Trophoblast cell (in vitro differentiated cells and primary cell): Measurements from ENCODE around the gene SMIM44.

Experiments used
- DNase-seq, 2 donors: peaks; one replicate each; pipeline ENCODE4 v3.0.0-alpha.2; 2016
- H2AFZ ChIP-seq: 2 replicates; pipeline ENCODE4 v1.6.1; 2013; ENCODE audit warnings: low read length, moderate library complexity, mild to moderate bottlenecking; ENCODE audit not compliant: insufficient read depth, poor library complexity
- H2AK5ac ChIP-seq: 2 replicates; pipeline ENCODE4 v1.6.1; 2013; ENCODE audit warnings: mild to moderate bottlenecking, low read length
- H2BK120ac ChIP-seq: 2 replicates; pipeline ENCODE4 v1.6.1; 2013; ENCODE audit warnings: low read length, mild to moderate bottlenecking, moderate library complexity; ENCODE audit not compliant: insufficient read depth, poor library complexity
- H2BK12ac ChIP-seq: 2 replicates; pipeline ENCODE4 v1.6.1; 2013; ENCODE audit warnings: mild to moderate bottlenecking, low read length, moderate library complexity
- H2BK5ac ChIP-seq: 2 replicates; pipeline ENCODE4 v1.6.1; 2013; ENCODE audit warnings: low read length, low read depth, moderate library complexity, mild to moderate bottlenecking; ENCODE audit not compliant: poor library complexity
- H3K14ac ChIP-seq: 2 replicates; pipeline ENCODE4 v1.6.1; 2013; ENCODE audit warnings: mild to moderate bottlenecking, low read length
- H3K18ac ChIP-seq: 2 replicates; pipeline ENCODE4 v1.6.1; 2013; ENCODE audit warnings: mild to moderate bottlenecking, low read length
- H3K23ac ChIP-seq: 2 replicates; pipeline ENCODE4 v1.6.1; 2013; ENCODE audit warnings: low read length
- H3K27ac ChIP-seq: 2 replicates; pipeline ENCODE4 v1.5.1; 2013; ENCODE audit warnings: low read depth, mild to moderate bottlenecking, inconsistent platforms, low read length, moderate library complexity
- H3K27me3 ChIP-seq: 2 replicates; pipeline ENCODE4 v1.6.1; 2013; ENCODE audit warnings: inconsistent platforms, mild to moderate bottlenecking, low read length, moderate library complexity; ENCODE audit not compliant: insufficient read depth
- H3K36me3 ChIP-seq, 2 experiments: 1 replicate in 1 of 2; 2 replicates in 1 of 2; pipeline ENCODE4 v1.6.1; 2013; ENCODE audit warnings: low read length in 2 of 2, mild to moderate bottlenecking in 2 of 2, moderate library complexity in 1 of 2; ENCODE audit not compliant: insufficient read depth in 2 of 2, control insufficient read depth in 1 of 2
- H3K4ac ChIP-seq: 2 replicates; pipeline ENCODE4 v1.6.1; 2013; ENCODE audit warnings: low read depth, mild to moderate bottlenecking, low read length, moderate library complexity
- H3K4me1 ChIP-seq, 2 experiments: 1 replicate in 1 of 2; 2 replicates in 1 of 2; pipeline ENCODE4 v1.6.1; 2013; ENCODE audit warnings: low read length in 2 of 2, mild to moderate bottlenecking in 2 of 2, moderate library complexity in 1 of 2; ENCODE audit not compliant: insufficient read depth in 2 of 2, control insufficient read depth in 1 of 2
- H3K4me2 ChIP-seq: 2 replicates; pipeline ENCODE4 v1.6.1; 2013; ENCODE audit warnings: inconsistent platforms, mild to moderate bottlenecking, low read length, moderate library complexity
- H3K4me3 ChIP-seq: 2 replicates; pipeline ENCODE4 v1.5.1; 2013; ENCODE audit warnings: mild to moderate bottlenecking, low read depth, low read length, inconsistent platforms
- H3K79me1 ChIP-seq: one replicate; pipeline ENCODE4 v1.6.1; 2013; ENCODE audit warnings: low read length
- H3K79me2 ChIP-seq: 2 replicates; pipeline ENCODE4 v1.6.1; 2013; ENCODE audit warnings: low read length, mild to moderate bottlenecking; ENCODE audit not compliant: control insufficient read depth, insufficient read depth, poor library complexity
- H3K9ac ChIP-seq: 2 replicates; pipeline ENCODE4 v1.6.1; 2013; ENCODE audit warnings: mild to moderate bottlenecking, low read length
- H3K9me3 ChIP-seq: 2 replicates; pipeline ENCODE4 v1.6.1; 2013; ENCODE audit warnings: low read depth, mild to moderate bottlenecking, control low read depth, inconsistent platforms, low read length; ENCODE audit not compliant: insufficient read depth
- H4K12ac ChIP-seq: 2 replicates; pipeline ENCODE4 v1.6.1; 2013; ENCODE audit warnings: low read depth, mild to moderate bottlenecking, low read length, moderate library complexity
- H4K8ac ChIP-seq: 2 replicates; pipeline ENCODE4 v1.6.1; 2013; ENCODE audit warnings: low read depth, mild to moderate bottlenecking, low read length, moderate library complexity
- H4K91ac ChIP-seq: one replicate; pipeline ENCODE4 v1.6.1; 2013; ENCODE audit warnings: low read depth, mild to moderate bottlenecking, low read length, moderate library complexity
- WGBS: extraction: QIAGEN DNeasy Blood & Tissue Kit; methylation state at CpG from one replicate; pipeline ENCODE4 v1.1.7; 2013; ENCODE audit warnings: missing lambda C conversion rate; ENCODE audit not compliant: insufficient read length, insufficient coverage; ENCODE audit errors: extremely low coverage; 5-methylcytosine and 5-hydroxymethylcytosine counted together

The SMIM44 gene

GRCh38 chr19:3512562-3513228 lies 29.5 kb upstream of the SMIM44 start:
- H3K4me1 ChIP-seq, result peaks cover 18 to 30% of the 10 kb centered on the region in 2 experiments
- no CpG with 5 or more reads among the region's 17 CpGs for WGBS
- no peaks in the 10 kb centered on the region for H3K27me3 ChIP-seq
- peaks cover 10% of the 10 kb centered on the region for H3K79me1 ChIP-seq
- no peak overlapping the region for H4K8ac ChIP-seq
- H2AFZ ChIP-seq, result no peak overlapping the region
- H3K27ac ChIP-seq, result no peak overlapping the region
- no peak overlapping the region for H3K18ac ChIP-seq
- peaks cover 62 to 66% of the 10 kb centered on the region in 2 experiments for H3K36me3 ChIP-seq
- no peak overlapping the region for H2AK5ac ChIP-seq
- no peak overlapping the region for H3K23ac ChIP-seq
- DNase-seq, result no peak
- H2BK12ac ChIP-seq, result no peak overlapping the region
- H4K12ac ChIP-seq, result no peak overlapping the region
- peaks cover 47% of the 10 kb centered on the region for H3K79me2 ChIP-seq
- no peak overlapping the region for H3K4me3 ChIP-seq
- no peak overlapping the region for H2BK5ac ChIP-seq
- H3K4me2 ChIP-seq, result no peak overlapping the region
- H3K14ac ChIP-seq, result no peak overlapping the region
- H2BK120ac ChIP-seq, result no peak overlapping the region
- H3K4ac ChIP-seq, result peak overlapping the region; percentile 80
- H3K9ac ChIP-seq, result no peak overlapping the region
- H3K9me3 ChIP-seq, result peaks cover 3% of the 10 kb centered on the region
- no peak overlapping the region for H4K91ac ChIP-seq

- peaks cover 59 to 64% of the 10 kb centered on the region in 2 experiments for H3K36me3 ChIP-seq
- H3K18ac ChIP-seq, result peak overlapping the region; percentile 38
- no peak overlapping the region for H4K12ac ChIP-seq
- no peak overlapping the region for H3K9ac ChIP-seq
- peaks cover 54% of the 10 kb centered on the region for H3K79me2 ChIP-seq
- no peak overlapping the region for H2BK120ac ChIP-seq
- no peak overlapping the region for H2AK5ac ChIP-seq
- no peak overlapping the region for H3K23ac ChIP-seq
- H3K27me3 ChIP-seq, result no peaks in the 10 kb centered on the region
- no peak overlapping the region for H3K4me3 ChIP-seq
- no peak overlapping the region for H2BK12ac ChIP-seq
- H3K14ac ChIP-seq, result no peak overlapping the region
- no peak overlapping the region for H3K27ac ChIP-seq
- H3K4ac ChIP-seq, result peak overlapping the region; percentile 80
- DNase-seq, result no peak
- no peak overlapping the region for H4K8ac ChIP-seq
- no CpG with 5 or more reads among the region's 26 CpGs for WGBS
- H3K9me3 ChIP-seq, result peaks cover 2% of the 10 kb centered on the region
- H3K4me2 ChIP-seq, result no peak overlapping the region
- peaks cover 18% of the 10 kb centered on the region for H3K79me1 ChIP-seq
- H2AFZ ChIP-seq, result no peak overlapping the region
- H3K4me1 ChIP-seq, result peaks cover 23 to 32% of the 10 kb centered on the region in 2 experiments
- no peak overlapping the region for H2BK5ac ChIP-seq
- H4K91ac ChIP-seq, result no peak overlapping the region
Measured at GRCh38 chr19:3511506-3512251, 28.4 kb upstream of the SMIM44 start.

GRCh38 chr19:3510727-3511126 lies 27.5 kb upstream of the SMIM44 start:
- H4K91ac ChIP-seq, result no peak overlapping the region
- no peaks in the 10 kb centered on the region for H3K27me3 ChIP-seq
- H3K4ac ChIP-seq, result peak overlapping the region; percentile 90
- H3K23ac ChIP-seq, result no peak overlapping the region
- peaks cover 54% of the 10 kb centered on the region for H3K79me2 ChIP-seq
- no peak overlapping the region for H3K14ac ChIP-seq
- no peak overlapping the region for H3K9ac ChIP-seq
- no peak overlapping the region for H4K8ac ChIP-seq
- no peak overlapping the region for H2AK5ac ChIP-seq
- H3K4me3 ChIP-seq, result no peak overlapping the region
- H3K18ac ChIP-seq, result no peak overlapping the region
- H2BK5ac ChIP-seq, result no peak overlapping the region
- peaks cover 23 to 32% of the 10 kb centered on the region in 2 experiments for H3K4me1 ChIP-seq
- H2BK120ac ChIP-seq, result no peak overlapping the region
- H3K9me3 ChIP-seq, result no peaks in the 10 kb centered on the region
- peaks cover 24% of the 10 kb centered on the region for H3K79me1 ChIP-seq
- no peak overlapping the region for H2AFZ ChIP-seq
- no peak overlapping the region for H4K12ac ChIP-seq
- DNase-seq, result no peak
- peaks cover 53 to 57% of the 10 kb centered on the region in 2 experiments for H3K36me3 ChIP-seq
- WGBS, result no CpG with 5 or more reads among the region's 22 CpGs
- no peak overlapping the region for H3K27ac ChIP-seq
- no peak overlapping the region for H3K4me2 ChIP-seq
- no peak overlapping the region for H2BK12ac ChIP-seq

DNA sequence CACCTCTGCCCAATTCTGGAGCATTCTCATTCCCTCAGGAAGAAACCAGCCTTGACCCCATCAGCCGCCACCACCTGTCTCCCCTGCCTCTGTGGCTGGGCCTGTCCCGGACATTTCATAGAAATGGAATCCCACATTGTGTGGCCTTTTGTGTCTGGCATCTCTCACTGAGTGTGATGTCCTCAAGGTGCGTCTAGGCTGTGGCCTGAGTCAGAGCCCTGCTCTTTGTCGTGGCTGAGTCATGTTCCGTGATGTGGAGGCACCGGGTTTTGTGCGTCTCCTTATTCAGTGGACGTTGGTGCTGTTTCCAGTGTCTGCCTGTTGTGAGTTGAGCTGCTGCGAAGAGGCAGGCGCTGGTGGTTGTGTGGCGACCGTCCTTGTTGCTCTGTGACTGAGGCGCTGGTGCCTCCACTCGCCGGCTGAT lies 26.3 kb upstream of the SMIM44 start:
- Histone ChIP-seq H3K4me2 (no peak overlapping the region), H3K4ac (peak overlapping the region; percentile 90), H2BK5ac (peak overlapping the region; percentile 14), H3K4me1 (peaks cover 23 to 32% of the 10 kb centered on the region in 2 experiments), H2AK5ac (no peak overlapping the region), H3K23ac (no peak overlapping the region), H3K79me2 (peaks cover 57% of the 10 kb centered on the region), H3K9me3 (no peaks in the 10 kb centered on the region), H3K4me3 (no peak overlapping the region), H3K27me3 (no peaks in the 10 kb centered on the region), H2BK120ac (no peak overlapping the region), H3K14ac (peak overlapping the region; percentile 36), H4K12ac (no peak overlapping the region), H4K91ac (no peak overlapping the region), H3K27ac (peak overlapping the region; percentile 75), H3K79me1 (peaks cover 28% of the 10 kb centered on the region), H2AFZ (no peak overlapping the region), H2BK12ac (no peak overlapping the region), H3K9ac (no peak overlapping the region), H3K36me3 (peaks cover 49 to 51% of the 10 kb centered on the region in 2 experiments), H4K8ac (no peak overlapping the region), H3K18ac (peak overlapping the region; percentile 76)
- no CpG with 5 or more reads among the region's 15 CpGs for WGBS
- DNase-seq, result peak; percentile 91 to 92
